Measurements from ENCODE around the gene GABRA6.

The GABRA6 gene

DNA sequence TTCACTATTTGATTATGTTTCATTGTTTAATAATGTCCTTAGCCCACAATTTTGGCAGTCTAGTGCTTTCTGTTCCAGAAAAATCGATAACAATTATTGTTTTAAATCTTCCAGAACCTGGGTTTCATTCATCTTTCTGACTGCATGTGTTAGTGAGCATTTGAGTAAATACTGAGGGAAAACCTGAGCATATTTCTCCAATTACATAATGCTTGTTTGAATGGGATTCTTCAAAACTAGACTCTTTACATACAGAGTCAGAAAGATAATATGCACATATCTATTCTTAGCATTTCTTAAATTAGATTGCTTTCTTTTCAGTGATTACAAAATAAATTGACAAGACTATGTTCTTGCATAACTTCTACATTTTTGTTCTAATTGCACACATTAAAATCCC is 21.9 kb downstream of the GABRA6 start:
- Mint-ChIP-seq H3K4me1 (ENCODE audit: low read depth) (no peaks in the 10 kb centered on the region), H3K9me3 (no peaks in the 10 kb centered on the region), H3K27me3 (ENCODE audit: low read depth) (no peaks in the 10 kb centered on the region), H3K36me3 (ENCODE audit: low read depth) (no peaks in the 10 kb centered on the region), H3K27ac (no peak overlapping the region), H3K4me3 (no peak overlapping the region)
- DNase-seq (ENCODE audit: low spot score), result no peak

DNA sequence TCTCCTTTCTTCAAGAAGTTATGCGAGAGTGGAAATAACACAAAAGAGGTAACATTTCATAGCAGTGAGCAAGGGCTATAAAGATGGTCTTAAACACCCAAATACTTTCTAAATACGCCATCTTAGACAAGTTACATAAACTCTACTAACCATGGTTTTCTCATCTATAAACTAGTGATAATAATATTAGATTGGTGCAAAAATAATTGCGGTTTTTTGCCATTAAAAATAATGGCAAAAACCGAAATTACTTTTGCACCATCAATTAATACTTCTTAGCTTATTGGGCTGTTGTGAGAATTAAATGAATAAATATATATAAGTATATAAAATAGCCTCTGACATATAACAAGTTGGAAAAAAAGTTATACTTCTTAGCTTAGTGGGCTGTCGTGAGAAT is 23.7 kb downstream of the GABRA6 start:
- H3K4me3 Mint-ChIP-seq, result no peak overlapping the region
- H3K27ac Mint-ChIP-seq, result no peak overlapping the region
- no peaks in the 10 kb centered on the region for H3K9me3 Mint-ChIP-seq
- no peaks in the 10 kb centered on the region for H3K4me1 Mint-ChIP-seq (ENCODE audit: low read depth)
- H3K27me3 Mint-ChIP-seq (ENCODE audit: low read depth), result no peaks in the 10 kb centered on the region
- no peaks in the 10 kb centered on the region for H3K36me3 Mint-ChIP-seq (ENCODE audit: low read depth)
- DNase-seq (ENCODE audit: low spot score), result no peak

DNA sequence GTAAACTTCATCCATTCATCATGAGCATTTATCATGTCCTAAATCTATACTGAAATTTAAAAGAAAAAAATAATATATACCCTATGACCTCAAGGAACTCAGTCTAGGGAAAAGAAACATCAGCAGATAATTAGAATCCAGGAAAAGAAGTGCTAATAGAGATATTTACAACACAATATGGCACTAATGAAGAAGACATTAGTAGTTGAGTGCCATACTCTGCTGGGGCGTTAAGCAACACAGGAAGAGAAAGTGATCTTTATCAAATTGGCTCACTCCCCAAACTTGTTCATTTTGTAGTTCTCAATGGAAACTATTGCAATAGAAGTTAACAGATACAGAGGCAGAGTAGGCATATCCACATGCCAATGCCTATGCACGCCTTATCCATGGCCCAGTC is 27.5 kb downstream of the GABRA6 start:
- Mint-ChIP-seq H3K27me3 (ENCODE audit: low read depth) (no peaks in the 10 kb centered on the region), H3K36me3 (ENCODE audit: low read depth) (no peaks in the 10 kb centered on the region), H3K4me3 (no peak overlapping the region), H3K27ac (no peak overlapping the region), H3K4me1 (ENCODE audit: low read depth) (no peaks in the 10 kb centered on the region), H3K9me3 (no peaks in the 10 kb centered on the region)
- DNase-seq (ENCODE audit: low spot score), result no peak

DNA sequence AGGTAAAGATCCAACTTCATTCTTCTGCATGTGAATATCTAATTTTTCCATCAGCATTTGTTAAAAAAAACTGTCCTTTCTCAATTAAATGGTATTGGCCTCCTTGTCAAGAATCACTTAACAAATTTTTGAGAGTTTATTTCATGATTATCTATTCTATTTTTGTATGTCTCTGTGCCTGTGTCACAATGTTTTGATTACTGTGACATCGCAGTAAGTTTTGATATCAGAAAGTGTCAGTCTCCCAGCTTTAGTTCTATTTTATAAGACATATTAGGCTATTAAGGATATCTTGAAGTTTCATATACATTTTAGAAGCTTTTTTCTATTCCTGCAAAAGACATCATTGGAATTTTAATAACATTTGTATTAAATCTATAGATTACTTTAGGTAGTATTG is 33.6 kb downstream of the GABRA6 start:
- H3K4me1 Mint-ChIP-seq (ENCODE audit: low read depth), result no peaks in the 10 kb centered on the region
- no peaks in the 10 kb centered on the region for H3K36me3 Mint-ChIP-seq (ENCODE audit: low read depth)
- H3K27me3 Mint-ChIP-seq (ENCODE audit: low read depth), result no peaks in the 10 kb centered on the region
- H3K9me3 Mint-ChIP-seq, result no peaks in the 10 kb centered on the region
- DNase-seq (ENCODE audit: low spot score), result no peak
- no peak overlapping the region for H3K4me3 Mint-ChIP-seq
- H3K27ac Mint-ChIP-seq, result no peak overlapping the region

DNA sequence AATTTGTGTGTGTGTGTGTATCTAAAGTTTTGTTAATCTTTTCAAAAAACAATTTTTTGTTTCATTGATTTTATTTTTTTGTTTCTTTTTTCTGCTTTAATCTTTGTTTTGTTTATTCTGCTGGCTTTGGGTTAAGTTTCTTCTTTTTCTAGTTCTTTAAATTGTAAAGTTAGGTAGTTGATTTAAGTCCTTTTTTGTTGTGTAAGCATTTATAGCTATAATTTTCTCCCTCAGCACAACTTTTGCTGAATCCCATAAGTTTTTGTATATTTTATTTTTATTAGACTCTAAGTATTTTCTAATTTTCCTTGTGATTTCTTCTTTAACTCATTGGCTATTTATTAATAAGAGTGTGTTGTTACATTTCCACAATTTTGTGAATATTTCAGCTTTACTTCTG is 34.9 kb downstream of the GABRA6 start:
- no peak for DNase-seq (ENCODE audit: low spot score)
- Mint-ChIP-seq H3K36me3 (ENCODE audit: low read depth) (no peaks in the 10 kb centered on the region), H3K4me3 (no peak overlapping the region), H3K4me1 (ENCODE audit: low read depth) (no peaks in the 10 kb centered on the region), H3K9me3 (no peaks in the 10 kb centered on the region), H3K27me3 (ENCODE audit: low read depth) (no peaks in the 10 kb centered on the region), H3K27ac (no peak overlapping the region)

DNA sequence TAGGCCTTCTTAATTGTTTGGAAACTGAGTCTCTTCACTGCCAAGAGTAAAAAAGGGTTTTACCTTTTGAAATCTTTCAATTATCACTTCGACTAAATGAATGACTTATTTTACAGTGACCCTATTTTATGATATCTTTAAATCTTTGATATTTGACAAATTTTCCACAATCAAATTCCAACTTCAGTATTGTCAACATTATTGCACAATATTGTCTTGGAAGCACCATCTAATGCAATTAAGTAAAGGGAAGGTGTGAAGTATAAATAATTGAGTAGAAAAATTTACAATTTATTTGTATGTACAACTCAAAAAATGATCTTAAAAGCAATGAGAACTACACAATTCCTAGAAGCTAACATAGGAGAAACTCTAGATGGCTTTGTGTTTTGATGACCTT is 49.2 kb downstream of the GABRA6 start:
- H3K4me3 Mint-ChIP-seq, result no peak overlapping the region
- no peak for DNase-seq (ENCODE audit: low spot score)
- H3K4me1 Mint-ChIP-seq (ENCODE audit: low read depth), result no peaks in the 10 kb centered on the region
- H3K27ac Mint-ChIP-seq, result no peak overlapping the region
- no peaks in the 10 kb centered on the region for H3K9me3 Mint-ChIP-seq
- no peaks in the 10 kb centered on the region for H3K36me3 Mint-ChIP-seq (ENCODE audit: low read depth)
- H3K27me3 Mint-ChIP-seq (ENCODE audit: low read depth), result no peaks in the 10 kb centered on the region

DNA sequence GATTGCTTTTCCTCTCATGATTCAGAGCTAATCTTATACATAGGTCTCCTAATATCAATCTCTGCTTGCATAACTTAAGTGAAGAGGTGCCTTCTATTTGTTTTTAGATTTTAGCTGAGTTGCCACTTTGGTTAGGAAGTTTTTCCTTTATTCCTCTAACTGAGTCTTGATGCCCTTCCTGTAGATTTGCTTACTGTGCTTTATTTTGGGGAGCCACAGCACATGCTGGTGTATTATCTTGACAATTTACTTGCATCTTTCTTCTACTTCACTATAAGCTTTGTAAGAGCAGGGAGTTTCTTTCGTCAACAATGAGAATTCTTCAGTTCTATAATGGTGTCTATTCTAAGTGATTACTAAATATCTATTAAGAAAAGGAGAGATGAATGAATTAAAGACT is 54.9 kb downstream of the GABRA6 start:
- no peak overlapping the region for H3K27ac Mint-ChIP-seq
- no peak for DNase-seq (ENCODE audit: low spot score)
- H3K4me3 Mint-ChIP-seq, result no peak overlapping the region
- H3K4me1 Mint-ChIP-seq (ENCODE audit: low read depth), result no peaks in the 10 kb centered on the region
- no peaks in the 10 kb centered on the region for H3K36me3 Mint-ChIP-seq (ENCODE audit: low read depth)
- H3K9me3 Mint-ChIP-seq, result peaks cover 5% of the 10 kb centered on the region
- no peaks in the 10 kb centered on the region for H3K27me3 Mint-ChIP-seq (ENCODE audit: low read depth)

DNA sequence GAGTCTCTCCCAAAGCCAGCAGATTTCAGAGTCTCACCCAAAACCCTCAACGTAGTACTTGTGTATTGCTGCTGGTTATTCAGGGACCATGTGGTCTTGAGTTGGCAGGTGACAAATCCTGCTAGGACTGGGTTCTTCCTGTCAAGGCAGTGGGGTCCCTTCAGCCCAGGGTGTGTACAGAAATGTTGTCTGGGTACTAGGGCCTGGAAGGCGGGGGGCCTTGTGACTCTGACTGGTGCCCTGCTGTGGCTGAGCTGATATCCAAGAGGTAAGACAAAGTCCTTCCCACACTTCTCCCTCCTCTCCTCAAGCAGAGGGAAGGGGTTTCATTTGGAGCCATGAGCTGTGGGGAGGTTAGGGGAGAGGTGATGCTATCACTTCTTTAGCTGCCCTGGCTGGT is 58.8 kb downstream of the GABRA6 start:
- no peaks in the 10 kb centered on the region for H3K27me3 Mint-ChIP-seq (ENCODE audit: low read depth)
- no peaks in the 10 kb centered on the region for H3K36me3 Mint-ChIP-seq (ENCODE audit: low read depth)
- H3K4me3 Mint-ChIP-seq, result no peak overlapping the region
- no peaks in the 10 kb centered on the region for H3K4me1 Mint-ChIP-seq (ENCODE audit: low read depth)
- DNase-seq (ENCODE audit: low spot score), result no peak
- H3K9me3 Mint-ChIP-seq, result peaks cover 10% of the 10 kb centered on the region
- H3K27ac Mint-ChIP-seq, result no peak overlapping the region

DNA sequence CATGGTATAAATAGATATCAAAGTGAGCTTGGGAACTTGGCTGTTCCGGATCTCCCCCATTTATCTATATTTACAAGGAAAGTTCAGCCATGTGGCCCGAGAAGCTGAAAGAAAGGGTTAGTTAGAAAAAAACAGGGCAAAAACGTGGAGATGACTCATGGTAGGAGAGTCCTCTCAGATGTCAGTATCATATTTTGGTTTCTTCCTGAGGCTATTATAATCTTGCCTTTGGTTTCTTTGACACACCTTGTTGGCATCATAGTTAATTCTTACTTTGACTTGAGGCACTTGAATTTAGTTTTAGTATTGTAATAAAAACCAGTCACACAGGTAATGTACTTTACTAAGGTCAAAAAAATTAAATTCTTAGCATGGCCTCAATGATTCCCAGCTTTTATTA is 59.9 kb downstream of the GABRA6 start:
- H3K27me3 Mint-ChIP-seq (ENCODE audit: low read depth), result no peaks in the 10 kb centered on the region
- H3K4me3 Mint-ChIP-seq, result no peak overlapping the region
- no peaks in the 10 kb centered on the region for H3K36me3 Mint-ChIP-seq (ENCODE audit: low read depth)
- no peak overlapping the region for H3K27ac Mint-ChIP-seq
- H3K9me3 Mint-ChIP-seq, result peaks cover 10% of the 10 kb centered on the region
- no peaks in the 10 kb centered on the region for H3K4me1 Mint-ChIP-seq (ENCODE audit: low read depth)
- DNase-seq (ENCODE audit: low spot score), result no peak

DNA sequence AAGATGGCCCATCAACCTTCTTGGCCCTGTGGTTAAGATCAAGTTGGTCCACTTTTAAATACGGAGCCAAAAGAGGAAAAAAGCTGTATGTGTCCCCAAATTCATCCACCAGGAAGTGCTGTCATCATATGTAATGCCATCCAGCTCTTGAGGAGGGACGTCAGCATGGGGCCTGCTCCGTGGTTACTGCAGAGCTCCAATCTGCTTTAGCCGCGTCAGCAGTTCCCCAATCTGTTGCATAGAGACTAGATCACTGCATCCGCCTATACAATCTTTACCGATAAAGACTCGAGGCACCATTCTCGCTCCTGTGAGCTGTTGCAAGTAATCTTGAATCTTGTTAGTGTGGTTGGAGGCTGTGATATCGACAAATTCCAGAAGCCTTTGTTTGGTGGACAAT is 65.7 kb downstream of the GABRA6 start:
- no peak for DNase-seq (ENCODE audit: low spot score)
- H3K27ac Mint-ChIP-seq, result no peak overlapping the region
- no peaks in the 10 kb centered on the region for H3K4me1 Mint-ChIP-seq (ENCODE audit: low read depth)
- peaks cover 11% of the 10 kb centered on the region for H3K9me3 Mint-ChIP-seq
- no peaks in the 10 kb centered on the region for H3K27me3 Mint-ChIP-seq (ENCODE audit: low read depth)
- H3K4me3 Mint-ChIP-seq, result no peak overlapping the region
- no peaks in the 10 kb centered on the region for H3K36me3 Mint-ChIP-seq (ENCODE audit: low read depth)

Data from T-helper 2 cell treated with Interferon-gamma antibody and Interleukin-4, amounts not matched to agents 5 μg/mL and 100 μg/mL, for 36 hours (primary cell).